Caki2 (cell line): ENCODE results near the gene VSTM1. TPM values are rescaled to one million over a fixed set of nuclear protein-coding genes. Genes with fewer than 3 reads are reported as not detected.
"Not testable (repeated sequence)": the region's sequence is repeated elsewhere in the genome, so short reads cannot be mapped to it uniquely, and the experiment has no call there.

Experiments
- DNase-seq: peaks from one replicate; pipeline ENCODE4 v3.0.0-alpha.2; 2015; ENCODE audit warnings: low read depth
- in situ Hi-C: cut with HindIII; loops from 2 replicates; pipeline ENCODE4 v1.10.0; 2016; ENCODE audit warnings: low sequenced_read_pairs, low pct_unique_long_range_greater_than_20kb, mixed read lengths
- total RNA-seq: library from RNA; depleted of rRNA; stranded (reverse); fragments of >200 nt; shearing (Covaris generic); gene quantifications from 2 replicates; pipeline ENCODE4 v1.2.3, GENCODE V29; 2014; ENCODE audit warnings: low replicate concordance; rRNA removed

Gene VSTM1, protein sequence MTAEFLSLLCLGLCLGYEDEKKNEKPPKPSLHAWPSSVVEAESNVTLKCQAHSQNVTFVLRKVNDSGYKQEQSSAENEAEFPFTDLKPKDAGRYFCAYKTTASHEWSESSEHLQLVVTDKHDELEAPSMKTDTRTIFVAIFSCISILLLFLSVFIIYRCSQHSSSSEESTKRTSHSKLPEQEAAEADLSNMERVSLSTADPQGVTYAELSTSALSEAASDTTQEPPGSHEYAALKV
- total RNA-seq: 6.0 TPM in 1 of 2 replicates, not detected in the other

DNA sequence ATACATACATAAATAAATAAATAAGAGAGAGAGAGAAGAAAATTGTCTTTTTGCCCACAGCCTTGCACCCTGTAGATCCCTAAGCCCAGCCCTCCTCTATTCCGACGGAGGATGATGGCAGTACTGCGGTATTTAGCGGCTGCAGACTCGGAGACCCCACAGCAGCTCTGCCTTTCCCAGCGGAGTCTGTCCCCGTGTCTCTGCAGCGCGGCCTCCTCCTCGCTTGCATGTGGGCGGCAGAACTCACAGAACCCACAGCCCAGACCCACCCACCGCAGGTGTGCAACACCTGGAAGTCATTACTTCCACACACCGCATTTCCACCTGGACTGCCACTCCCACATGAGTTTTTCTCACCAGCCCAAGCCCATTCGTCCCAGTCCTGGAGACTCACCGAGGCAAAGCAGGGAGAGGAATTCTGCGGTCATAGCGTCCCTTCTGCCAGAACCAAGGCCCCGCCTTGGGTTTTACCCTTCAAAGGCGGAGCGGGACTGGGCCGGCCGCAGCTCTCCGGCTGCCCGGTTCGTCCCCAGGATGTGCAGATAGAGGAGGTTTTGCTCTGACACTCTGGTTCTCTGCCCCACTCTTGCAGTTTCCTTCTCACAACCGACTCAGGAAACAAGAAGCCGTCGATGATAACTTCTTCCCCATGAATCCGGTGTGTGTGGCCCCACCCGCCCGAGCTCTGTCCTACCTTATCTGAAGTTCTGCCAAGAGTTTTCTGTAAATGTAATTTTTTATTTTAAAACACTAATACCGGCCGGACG is at the start of gene VSTM1:
TSS of gene VSTM1 (minus strand) at position 548 of the 767 bp plus-strand sequence. CDS start at position 428, 120 bp downstream.
- DNase-seq: no peak
- in situ Hi-C loops: no loop called here

DNA sequence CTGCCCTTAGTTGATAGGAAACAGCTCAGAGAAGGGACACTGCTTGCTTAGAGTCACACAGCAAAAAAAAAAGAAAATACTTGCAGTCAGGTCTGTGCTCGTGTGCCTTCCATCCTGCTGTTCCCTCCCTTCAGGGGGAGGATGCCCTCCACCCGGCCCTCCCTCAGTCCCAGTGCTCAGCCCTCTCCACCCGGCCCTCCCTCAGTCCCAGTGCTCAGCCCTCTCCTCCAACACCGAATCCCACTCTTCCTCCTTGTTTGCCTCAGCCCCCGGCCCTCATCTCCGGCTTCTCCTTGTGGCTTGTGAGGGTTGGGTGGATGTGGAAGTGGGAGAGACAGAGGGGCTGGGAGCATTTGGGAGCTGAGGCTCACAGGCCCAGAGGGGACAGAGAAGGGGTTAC is 46.0 kb upstream of the VSTM1 start:
- no peak for DNase-seq

DNA sequence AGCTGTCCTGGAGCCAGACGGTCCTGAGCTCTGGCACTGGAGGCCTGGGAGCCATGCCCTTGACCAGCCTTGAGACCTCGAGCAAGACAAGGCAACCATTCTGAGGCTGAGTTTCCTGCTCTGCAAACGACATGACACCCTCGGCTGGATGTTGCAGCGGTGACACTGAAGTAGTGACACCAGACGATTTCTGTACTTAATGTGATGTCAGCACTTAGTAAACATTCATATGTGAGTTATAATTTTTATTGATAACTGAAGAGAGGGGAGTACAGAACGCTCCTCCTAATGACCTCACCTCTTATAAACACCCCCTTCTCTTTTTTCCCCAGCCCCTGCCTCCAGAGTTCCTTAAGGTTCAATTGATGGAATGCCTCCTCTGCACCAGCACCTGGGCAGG is 44.8 kb upstream of the VSTM1 start:
- in situ Hi-C loops: no loop called here
- DNase-seq: no peak

More for the DNA sequence above, 46.0 kb upstream of the VSTM1 start:
- in situ Hi-C loops: no loop called here

DNA sequence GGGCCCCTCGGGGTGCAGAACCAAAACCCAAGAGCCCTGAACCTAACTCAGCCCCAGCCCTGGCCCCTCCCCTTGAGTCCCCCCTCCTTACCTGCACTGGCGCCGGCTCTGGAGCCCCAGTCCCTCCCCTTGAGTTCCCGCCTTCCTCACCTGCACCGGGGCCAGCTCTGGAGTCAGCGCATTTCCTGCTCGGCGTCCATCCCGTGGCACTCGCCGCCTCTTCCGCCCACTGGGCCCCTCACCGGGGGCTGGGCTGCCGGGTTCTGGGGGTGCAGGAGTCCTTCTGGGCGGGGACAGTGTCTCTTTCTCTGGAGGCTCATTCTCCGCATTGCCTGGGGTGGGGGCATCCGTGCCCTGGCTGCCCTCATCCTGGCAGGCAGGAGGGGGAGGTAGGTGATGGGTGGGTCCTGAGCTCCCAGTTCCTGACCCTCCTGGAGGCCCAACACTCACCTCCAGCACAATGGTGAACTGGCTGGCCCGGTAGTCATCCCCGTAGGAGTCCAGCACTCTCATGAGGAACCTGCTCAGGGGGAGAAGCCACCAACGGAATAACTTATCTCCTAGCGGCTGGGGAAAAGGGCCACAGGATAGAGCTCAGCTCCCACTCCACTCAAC is 44.3 kb upstream of the VSTM1 start:
- in situ Hi-C loops: no loop called here
- no peak for DNase-seq

DNA sequence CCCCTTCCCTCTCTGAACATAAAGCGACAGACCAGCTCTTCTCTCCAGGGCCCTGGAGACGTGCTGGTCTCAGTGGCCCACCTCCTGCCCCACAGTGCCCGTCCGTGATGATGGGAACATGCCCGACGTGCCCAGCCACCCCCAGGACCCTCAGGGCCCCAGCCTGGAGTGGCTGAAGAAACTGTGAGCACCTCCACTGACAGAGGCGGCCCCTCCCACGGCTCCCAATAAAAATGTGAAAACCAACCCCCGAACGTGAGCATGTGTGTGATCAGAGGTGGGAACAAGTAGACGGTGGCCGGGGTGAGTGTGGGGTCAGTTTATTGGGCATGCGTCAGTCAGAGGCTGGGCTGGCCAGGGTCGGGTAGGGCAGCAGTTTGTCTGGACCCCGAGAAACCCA is 43.0 kb upstream of the VSTM1 start:
- no peak for DNase-seq

DNA sequence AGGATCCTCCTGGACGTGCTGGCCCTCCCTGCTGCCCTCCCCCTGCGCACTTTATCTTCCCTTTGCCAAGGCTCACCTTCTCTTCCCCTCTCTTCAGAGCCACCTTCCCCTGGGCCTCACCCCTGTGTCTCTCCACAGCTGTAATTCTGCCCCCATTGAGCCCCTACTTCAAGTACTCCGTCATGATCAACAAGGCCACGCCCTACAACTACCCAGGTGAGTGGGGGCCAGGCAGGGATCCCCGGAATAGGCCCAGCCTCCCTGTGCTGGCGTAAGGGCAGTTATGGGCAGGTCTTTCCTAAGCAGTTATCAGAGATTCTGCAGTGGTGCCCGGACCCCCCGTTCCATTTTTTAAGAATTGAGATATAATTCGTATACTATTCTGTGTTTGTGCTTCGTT is 42.1 kb upstream of the VSTM1 start:
- DNase-seq: no peak
- in situ Hi-C loops: no loop called here

More for the DNA sequence above, 43.0 kb upstream of the VSTM1 start:
- in situ Hi-C loops: no loop called here

DNA sequence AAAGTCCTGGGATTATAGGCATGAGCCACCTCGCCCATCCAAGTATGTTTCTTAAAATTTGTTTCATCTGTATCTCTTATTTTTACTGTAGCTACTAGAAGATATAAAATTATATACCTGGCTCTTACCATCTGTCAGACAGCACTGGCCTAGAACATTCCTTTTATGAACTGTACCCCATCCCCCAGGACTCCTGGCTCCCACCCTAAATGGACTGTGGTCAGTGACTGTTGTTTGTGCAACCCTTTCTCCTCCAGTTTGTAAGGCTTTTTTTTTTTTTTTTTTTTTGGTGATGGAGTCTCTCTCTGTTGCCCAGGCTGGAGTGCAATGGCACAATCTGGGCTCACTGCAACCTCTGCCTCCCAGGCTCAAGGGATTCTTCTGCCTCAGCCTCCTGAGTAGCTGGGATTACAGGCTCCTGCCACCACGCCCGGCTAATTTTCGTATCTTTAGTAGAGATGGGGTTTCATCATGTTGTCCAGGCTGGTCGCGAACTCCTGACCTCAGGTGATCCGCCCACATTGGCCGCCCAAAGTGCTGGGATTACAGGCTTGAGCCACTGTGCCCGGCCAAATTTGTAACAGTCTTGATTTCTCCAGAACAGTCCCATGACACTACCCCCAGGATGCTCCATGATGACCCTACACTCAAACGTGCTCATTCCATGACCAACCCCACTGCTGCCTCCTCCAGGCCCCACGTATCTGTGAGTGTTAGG is 41.5 kb upstream of the VSTM1 start:
- in situ Hi-C loops: no loop called here
- DNase-seq: no peak

DNA sequence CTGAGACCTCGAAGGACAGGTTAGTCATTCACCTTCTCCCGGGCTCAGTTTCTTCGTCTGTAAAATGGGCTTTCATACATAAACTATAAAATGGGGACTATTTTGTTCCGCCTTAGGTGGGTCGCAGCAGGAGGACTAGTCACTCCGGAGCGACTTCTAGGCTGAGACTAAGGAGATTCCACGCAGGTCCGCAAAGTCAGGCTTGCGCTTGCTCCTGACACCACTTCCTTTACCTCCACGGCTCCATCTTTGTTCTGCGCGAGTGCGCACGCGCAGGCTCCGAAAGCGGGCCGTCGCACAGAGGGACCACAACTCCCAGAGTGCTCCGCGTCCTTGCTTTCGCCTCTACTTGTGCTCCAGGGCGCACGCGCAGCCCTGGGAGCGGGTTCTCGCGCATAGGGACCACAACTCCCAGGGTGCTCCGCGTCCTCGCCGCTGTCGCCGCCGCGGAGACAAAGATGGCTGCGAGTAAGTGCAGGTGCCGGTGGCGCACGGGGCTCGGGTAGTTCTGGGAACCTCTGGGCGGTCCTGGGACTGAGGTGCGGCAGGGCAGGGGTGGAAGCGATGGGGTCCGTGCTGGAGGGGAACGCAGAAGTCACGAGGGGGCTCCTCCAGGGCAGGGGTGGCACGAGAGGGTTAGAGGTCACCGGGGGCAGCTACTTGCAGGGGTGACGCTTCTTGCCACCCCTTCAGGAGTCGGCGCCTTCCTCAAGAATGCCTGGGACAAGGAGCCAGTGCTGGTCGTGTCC is 38.9 kb upstream of the VSTM1 start, which contains the start of gene NDUFA3:
TSS of gene NDUFA3 (plus strand) at position 435 of the 749 bp plus-strand sequence. CDS start at position 459, 24 bp downstream.
- peak; percentile 94 for DNase-seq
- in situ Hi-C loops: no loop called here

DNA sequence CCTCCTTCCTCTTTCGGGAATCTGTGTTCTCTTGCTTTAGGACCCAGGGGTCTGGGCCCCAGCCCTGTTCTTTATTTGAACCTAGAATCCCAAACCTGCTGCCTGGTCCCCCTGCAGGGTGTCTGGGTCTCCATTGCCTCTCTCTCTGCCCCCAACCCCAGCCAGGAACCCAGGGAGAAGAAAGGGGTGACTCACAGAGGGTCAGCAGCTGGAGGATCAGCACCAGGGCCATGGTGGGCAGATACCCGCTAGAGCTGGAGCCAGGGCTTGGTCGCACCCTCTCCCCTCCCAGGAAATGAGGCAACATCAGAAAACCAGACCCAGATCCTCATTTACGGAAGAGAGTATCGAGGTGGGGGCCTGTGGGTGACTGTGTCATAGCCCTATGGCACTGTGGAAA is 36.9 kb upstream of the VSTM1 start, which contains the start of gene OSCAR:
TSS of gene OSCAR (minus strand) at position 243 of the 400 bp plus-strand sequence. CDS start at position 232, 11 bp downstream.
- in situ Hi-C loops: no loop called here
- peak; percentile 23 for DNase-seq

DNA sequence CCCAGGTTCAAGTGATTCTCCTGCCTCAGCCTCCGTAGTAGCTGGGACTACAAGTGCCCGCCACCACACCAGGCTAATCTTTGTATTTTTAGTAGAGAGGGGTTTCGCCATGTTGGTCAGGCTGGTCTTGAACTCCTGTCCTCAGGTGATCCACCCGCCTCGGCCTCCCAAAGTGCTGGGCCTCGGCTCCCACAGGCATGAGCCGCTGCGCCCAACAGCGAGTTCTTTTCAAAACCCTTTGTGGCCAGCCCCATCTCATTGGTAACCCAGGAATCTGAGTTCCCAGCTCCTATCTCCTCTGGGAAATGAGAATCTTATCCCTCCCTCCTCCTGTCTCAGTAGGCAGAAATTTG is 36.2 kb upstream of the VSTM1 start:
- DNase-seq, in situ Hi-C loops: not testable (repeated sequence)

DNA sequence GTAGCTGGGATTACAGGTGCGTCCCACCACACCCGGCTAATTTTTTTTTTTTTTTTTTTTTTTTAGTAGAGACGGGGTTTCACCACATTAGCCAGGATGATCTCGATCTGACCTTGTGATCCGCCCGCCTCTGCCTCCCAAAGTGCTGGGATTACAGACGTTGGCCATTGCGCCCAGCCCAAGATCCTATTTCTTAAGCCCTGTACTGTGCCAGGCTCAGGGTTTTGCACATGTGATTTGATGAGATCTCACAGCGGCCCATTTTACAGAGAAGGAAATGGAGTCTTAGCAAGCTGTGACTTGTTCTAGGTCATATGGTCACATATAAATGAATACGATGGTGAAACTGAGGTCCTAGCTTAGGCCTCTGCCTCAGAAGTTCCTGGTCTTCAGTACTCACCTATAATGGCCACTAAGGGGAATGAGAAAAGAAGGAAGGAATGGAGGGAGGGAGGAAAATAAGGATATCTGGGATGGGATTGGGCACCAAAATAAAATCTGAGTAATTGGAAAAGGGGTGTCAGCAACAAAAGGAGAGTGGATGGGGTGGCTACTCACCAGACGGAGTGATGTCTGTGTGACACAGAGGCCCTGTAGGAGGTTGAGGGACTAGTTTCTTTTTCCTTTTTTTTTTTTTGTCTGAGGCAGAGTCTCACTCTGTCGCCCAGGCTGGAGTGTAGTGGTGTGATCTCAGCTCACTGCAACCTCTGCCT is 35.6 kb upstream of the VSTM1 start:
- in situ Hi-C loops: no loop called here
- no peak for DNase-seq

DNA sequence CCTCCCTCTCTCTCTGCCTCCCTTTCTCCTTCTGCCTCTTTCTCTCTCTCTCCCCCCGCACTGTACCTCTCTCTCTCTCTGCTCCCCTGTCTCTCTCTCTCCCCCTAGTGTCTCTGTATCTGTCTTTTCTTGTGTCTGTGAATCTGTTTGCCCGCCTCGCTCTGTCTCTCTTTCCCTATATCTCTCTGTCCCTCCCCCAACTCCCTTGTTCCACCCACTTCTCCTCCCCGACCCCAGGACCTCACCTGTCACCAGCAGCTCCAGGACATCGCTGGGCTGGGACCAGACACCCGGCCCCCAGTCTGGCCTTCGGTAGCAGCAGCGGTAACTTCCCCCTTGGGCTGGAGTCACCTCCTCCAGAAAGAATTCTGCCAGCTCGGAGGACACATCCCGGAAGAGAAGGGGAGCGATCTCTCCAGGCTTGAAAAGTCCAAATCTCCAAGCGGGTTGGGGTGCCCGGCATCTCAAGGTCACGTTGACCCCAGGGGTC is 33.0 kb upstream of the VSTM1 start:
- in situ Hi-C loops: no loop called here
- DNase-seq: peak; percentile 58

DNA sequence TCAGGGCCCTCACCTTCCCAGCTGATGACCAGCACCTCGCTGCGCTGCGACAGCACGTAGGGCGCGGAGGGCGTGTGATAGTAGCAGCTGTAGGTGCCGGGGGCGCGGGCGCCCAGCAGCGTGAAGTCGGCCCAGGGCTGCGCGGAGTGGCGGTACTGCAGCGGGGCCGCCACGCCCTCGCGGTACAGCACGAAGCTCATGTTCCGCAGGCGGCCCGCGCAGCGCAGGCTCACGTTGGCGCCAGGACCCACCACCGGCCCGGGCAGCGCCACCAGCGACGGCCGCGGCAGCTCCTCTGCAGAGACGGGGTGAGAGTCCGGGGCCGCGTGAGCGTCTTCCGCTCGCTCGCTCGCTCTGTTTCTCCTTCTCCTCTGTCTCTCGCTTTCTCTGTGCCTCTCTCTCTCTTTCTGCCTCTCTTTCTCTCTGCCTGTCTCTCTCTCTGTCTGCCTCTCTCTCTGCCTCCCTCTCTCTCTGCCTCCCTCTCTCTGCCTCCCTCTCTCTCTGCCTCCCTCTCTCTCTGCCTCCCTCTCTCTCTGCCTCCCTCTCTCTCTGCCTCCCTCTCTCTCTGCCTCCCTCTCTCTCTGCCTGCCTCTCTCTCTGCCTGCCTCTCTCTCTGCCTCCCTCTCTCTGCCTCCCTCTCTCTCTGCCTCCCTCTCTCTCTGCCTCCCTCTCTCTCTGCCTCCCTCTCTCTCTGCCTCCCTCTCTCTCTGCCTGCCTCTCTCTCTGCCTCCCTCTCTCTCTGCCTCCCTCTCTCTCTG is 32.3 kb upstream of the VSTM1 start:
- DNase-seq: peak; percentile 22
- in situ Hi-C loops: not testable (repeated sequence)

DNA sequence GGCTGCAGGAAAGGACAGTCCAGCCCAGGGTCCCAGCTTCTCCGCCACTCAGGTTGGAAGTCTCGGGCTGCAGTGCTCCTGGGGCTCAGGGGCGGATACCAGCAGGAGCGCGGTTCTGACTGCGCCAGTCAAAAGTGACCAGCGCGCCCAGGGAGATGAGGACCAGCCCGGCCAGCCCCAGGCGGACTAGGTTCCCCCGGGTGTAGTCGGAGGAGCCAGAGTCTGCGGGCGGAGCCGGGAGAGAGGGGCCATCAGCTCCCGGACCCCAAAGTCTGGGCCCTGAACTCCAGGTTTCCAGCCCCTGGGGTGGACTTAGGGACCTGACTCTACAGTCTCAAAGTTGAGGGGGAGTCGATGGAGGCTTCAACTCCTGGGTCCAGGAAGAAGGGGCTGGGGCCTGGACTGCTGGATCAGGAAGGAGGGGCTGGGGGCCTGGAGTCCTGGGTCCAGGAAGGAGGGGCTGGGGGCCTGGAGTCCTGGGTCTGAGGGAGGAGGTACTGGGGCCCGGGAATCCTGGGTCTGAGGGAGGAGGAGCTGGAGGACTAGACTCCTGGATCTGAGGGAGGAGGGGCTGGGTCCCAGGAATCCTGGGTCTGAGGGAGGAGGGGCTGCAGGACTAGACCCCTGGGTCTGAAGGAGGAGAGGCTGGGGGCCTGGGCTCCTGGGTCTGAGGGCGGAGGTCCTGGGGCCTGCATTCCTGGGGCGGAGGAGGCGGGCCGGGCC is 31.6 kb upstream of the VSTM1 start:
- DNase-seq: no peak
- in situ Hi-C loops: no loop called here

DNA sequence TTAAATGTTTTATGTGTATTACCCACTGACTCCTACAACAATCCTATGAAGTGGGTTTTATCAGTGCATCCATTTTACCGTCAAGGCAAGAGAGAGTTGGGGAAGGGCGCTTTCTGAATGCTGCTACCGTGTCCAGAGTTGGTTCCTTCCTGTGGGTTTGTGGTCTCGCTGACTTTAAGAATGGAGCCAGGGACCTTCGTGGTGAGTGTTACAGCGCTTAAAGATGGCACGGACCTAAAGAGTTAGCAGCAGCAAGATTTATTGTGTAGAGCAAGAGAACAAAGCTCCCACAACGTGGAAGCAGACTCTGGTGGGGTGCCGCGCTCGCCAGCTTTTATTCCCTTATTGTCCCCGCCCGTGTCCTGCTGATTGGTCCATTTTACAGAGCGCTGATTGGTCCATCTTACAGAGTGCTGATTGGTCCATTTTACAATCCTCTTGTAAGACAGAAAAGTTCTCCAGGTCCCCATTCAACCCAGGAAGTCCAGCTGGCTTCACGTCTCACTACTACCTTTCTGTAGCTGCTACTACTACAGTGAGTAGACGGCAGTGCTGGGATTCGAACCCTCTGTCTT is 30.8 kb upstream of the VSTM1 start:
- in situ Hi-C loops: no loop called here
- DNase-seq: no peak

DNA sequence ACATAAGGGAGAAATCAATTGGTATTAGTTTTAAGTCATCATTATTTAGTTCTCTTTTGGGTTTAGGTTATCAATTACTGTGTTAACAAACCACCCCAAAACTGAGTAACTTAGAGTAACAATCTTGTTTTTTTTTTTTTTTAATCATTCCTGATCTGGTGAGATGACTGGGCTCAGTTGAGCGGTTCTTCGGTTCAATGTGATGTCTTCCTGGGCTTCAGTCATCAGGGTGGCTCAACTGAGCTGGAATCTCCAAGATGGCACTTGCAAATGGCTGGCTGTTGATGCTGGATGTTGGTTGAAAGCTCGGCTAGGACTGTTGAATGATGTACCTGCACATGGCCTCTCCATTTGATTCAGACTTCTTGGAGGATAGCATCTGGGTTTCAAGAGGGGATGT is 20.7 kb upstream of the VSTM1 start:
- in situ Hi-C loops: no loop called here
- DNase-seq: no peak
